NCI-H526 treated with DMSO at 0.1 percent for 48 hours (cell line): ENCODE results near the gene DPF3.

ENCODE experiments used
- DNase-seq: peaks from one replicate; lab custom pipeline; 2025; lab: John Stamatoyannopoulos, UW

Gene DPF3

DNA sequence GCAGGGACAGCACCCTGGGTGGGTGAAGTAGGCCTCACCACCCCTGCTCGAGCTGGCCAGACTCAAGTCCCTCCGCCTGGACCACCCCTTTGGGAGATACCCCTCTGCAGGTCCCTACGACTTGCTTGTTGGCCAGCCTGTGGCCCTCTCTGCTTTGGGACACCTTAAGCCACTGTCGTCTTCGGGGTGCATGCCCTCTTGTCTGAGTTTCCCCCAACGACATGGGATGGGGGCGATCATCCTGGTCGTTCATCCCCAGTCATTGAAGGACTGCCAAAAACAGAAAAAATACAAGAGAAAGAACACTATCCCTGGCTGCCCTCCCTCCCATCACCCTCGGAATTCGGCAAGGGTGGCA, 151.1 kb downstream of the DPF3 start:
- DNase-seq: no peak

DNA sequence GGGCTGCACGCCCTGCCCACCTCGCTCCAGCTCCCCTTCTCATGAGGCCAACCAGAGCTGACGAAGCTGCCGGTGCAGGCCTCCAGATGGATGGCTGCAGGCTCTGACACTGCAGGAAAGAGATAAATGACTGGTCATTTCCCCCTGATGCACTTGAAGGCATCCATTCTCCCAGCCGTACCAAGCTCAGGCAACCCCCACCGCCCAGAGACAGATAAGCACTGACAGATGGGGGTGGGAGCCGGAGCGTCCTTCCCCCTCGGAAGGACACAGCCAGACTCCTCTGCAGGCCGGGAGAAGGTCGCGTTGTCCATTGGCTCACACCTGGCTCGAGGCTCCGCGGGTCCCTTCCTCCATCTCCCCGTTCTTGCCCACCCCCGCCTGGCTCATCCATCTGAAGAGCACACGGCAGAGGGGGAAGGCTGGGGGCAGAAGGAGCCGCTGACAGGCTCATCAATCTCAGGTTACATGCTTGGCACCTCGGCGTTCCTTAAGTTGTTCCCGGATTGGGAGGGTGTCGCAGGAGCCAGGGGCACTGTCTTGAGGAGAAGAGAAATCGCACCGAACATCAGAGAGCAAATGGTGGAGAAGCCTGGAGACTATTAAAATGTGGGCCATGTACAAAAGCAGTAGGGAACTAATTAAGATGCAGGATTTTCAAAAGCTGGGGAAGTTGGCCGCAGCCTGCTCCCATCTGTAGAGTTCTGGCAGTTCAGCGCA, 151.6 kb downstream of the DPF3 start:
- DNase-seq: no peak

DNA sequence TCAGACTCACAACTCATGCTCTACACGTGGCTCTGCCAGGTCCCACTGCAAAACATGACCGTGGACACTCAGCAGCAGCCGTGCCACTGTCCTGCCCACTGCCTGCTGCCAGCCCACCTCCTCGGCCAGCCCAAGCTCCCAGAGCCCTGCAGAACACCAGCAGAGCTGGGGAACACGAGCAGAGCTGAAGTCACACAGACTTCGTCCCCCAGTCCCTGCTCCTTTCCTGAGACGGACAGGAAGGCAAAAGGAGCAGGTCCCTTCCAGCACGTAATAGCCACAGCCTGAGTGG, 152.1 kb downstream of the DPF3 start:
- no peak for DNase-seq

GRCh38 chr14:72740966-72741825, 152.7 kb downstream of the DPF3 start:
- no peak for DNase-seq

DNA sequence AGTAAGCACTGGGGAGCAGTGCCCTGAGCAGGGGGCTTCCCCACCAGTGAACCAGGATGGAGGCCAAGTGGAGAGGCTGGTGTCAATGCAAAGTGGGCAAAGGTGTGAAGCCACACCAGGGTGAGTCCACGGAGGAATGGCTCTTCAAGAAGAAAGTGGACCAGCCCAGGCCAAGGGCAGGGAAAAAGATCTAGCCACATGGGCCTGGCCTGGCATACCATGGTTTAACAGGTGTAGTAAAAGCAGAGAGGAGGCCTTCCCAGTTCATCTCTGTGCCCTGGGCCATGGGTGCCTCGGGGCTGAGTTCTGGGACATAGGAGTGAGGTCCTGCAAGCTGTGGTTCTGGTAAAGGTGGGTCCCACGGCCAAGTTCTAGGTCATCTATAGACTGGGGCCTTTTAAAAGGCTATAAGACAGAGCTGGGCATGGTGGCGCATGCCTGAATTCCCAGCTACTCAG, 153.4 kb downstream of the DPF3 start:
- DNase-seq: no peak

DNA sequence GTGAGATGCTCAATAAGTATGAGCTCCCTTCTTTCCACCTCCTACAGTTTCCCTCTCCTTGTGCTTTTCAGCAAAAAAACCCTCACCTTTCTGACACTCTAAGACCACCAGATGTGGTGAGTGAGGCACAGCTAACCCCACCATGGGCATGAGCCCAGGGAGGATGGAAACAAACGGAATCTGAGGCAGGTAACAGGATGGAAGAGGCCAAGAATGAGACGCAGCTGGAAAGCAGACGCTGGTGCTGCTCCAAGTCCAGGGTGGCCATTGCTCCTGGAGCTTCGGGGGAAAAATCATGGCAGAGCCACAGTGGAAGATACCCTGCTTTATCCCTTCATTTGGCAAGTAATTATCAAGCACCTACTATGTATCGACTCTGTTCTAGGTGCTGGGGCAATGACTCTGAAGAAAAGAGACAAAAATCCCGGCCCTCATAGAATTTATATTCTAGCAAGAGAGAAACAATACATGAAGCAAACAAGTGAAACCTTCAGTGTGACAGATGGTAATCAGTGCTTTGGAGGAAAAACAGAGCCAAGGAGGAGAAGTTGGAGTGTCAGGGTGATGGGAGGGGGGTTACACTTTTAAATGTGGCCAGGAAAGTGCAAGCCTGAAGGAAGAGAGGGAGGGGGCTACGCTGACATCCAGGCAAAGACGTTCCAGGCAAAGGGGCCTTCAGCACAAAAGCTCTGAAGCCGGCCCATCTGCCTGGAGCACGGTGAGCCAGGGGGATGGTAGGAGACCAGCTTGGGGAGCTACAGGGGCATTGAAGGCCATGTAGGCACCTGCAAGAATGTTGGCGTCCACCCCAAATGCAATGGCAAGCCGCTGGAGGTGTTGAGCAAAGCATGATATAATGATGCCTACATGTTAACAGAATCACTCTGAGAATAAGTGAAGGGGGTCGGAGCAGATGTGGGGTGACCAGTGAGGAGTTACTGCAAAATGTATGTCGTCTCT, 154.2 kb downstream of the DPF3 start:
- no peak for DNase-seq

DNA sequence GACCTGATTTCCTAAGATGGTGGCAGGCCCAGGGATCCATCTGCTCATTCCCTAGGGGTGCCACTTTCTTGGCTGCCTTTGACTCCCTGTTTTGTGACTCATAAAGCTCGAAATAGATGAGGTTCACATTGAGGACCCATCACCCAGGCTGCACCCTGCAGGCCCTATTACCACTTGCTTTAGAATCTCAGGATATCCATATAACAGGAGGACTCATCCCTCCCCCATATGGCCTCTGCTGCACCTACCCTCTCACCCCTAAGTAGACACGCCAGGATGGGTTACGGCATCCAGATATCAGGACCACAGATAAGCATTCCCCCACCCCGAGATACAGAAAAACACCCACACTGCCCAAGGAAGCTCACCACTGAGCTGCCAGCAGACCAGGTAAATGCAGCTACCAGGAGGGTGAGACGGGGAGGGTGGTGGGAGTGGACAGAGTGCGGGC, 155.7 kb downstream of the DPF3 start:
- no peak for DNase-seq

DNA sequence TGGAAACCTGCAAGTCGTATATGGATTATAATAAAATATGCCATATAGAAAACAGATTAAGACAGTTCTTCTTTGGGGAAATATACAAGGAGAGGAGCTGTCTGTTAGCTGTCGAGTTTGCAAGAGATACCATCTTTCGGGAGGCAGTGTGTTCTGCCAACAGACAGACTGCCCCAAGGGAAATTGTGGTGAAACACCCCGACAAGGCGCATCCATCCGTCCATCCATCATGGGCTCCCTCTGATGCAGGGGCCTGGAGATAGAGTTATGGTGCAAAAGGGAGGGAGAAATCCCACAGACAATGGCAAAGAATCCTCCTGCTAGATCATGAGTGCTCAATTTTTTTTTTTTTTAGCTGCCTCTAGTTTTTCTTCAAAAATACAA, 156.3 kb downstream of the DPF3 start:
- no peak for DNase-seq

GRCh38 chr14:72736786-72737559, 156.9 kb downstream of the DPF3 start:
- no peak for DNase-seq

DNA sequence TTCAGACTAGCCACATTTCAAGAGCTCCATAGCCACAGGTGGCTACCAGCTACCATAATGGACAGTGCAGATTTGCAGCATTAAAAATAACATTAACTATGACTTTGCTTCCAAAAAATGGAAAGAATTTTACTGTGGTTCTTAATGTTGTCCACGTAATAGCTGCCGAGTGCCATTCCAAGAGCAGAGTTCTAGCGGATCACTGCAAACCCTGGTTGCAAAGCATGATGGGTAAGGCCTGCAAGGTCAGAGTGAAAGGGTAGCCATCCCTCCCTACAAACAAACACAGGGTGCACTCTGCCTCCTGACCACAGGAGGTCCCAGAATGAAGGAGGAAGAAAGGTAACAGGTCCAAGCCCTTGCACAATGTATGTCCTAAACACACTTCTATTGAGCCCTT, 157.6 kb downstream of the DPF3 start:
- DNase-seq: no peak

DNA sequence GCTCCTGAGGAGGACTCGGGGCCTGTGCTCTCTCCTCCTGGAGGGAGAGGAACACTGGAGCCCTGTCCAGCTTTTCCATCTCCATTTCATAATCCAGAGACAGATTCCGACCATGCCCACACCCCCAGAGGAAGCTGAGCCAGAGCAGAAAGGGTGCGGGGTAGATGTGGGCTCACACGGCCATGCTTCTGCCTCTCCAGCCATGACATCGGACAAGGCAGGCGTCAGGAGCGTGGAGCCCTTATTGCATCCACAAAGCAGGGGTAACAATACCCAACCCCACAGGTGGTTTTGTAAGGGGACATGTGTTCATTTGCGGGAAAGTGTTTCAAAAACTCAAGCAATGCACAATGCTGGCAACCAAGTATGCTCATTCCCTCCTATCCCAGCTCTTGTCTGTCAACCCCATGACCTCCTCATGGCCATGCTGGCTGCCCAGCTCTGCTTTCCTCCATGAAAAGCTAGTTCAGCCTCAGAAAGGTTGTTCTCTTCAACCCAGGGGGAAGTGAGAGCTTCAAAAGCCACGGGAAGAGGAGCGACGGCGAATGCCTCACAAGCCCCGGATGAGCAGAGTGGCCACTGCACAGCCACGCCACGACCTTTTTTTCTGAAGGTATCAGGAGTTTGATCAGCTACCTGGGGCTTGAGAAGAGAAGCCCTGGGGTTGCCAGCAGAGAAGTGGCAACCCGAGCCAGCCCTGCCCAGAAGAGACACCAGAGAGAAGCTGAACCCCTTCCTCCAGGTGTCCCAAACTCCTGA, 161.7 kb downstream of the DPF3 start:
- no peak for DNase-seq

GRCh38 chr14:72731252-72732020, 162.5 kb downstream of the DPF3 start:
- no peak for DNase-seq

- DNase-seq: no peak
Observed at GRCh38 chr14:72730468-72730867, 163.4 kb downstream of the DPF3 start.

DNA sequence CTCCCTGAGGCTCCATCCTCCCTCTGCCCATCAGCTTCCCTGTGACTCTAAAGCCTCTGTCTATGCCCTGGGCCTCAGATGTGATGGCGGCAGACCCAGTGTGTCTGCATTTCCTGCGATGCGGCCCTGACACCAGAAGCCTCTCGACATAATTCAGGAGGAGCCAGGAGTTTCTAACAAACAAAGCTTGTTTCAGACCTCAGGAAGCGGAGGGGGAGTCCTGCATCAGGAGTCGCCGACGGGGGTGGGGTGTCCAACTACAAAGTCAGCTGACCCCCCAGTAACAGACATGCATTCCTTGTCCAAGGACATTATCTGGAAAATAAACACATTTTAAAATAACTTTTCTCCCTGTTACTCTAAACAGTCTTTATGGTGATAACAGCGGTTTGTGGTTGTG, 167.5 kb downstream of the DPF3 start:
- DNase-seq: no peak

GRCh38 chr14:72723858-72724530, 169.9 kb downstream of the DPF3 start:
- no peak for DNase-seq

DNA sequence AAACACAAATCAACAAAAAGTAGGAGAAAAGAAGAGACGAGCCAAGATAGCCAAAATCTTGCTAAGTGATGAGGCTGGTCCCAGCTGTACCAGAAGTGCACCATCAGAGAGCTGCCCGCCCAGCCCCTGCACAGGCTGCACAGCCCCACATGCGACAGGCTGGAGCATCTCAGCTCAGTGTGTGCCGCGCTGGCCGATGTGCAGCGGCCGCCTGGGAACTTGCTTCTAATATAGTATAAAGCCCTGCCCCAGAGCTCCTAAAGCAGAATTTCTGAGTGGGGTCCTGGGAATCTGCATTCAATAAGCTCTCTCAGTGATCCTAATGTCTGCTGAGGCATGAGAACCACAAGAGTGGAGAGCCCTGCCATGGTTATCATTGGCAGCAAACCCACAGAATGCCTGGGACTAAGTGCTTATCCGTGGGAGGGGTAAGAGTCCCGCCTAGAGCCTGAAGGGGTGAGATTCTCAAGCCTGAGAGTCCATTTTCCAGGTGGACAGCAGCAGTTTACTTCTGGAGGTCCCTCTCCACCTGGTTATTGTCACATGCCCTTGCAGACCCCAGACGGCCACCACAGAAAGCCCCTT, 171.6 kb downstream of the DPF3 start:
- DNase-seq: no peak

GRCh38 chr14:72721083-72721482, 172.8 kb downstream of the DPF3 start:
- DNase-seq: no peak

DNA sequence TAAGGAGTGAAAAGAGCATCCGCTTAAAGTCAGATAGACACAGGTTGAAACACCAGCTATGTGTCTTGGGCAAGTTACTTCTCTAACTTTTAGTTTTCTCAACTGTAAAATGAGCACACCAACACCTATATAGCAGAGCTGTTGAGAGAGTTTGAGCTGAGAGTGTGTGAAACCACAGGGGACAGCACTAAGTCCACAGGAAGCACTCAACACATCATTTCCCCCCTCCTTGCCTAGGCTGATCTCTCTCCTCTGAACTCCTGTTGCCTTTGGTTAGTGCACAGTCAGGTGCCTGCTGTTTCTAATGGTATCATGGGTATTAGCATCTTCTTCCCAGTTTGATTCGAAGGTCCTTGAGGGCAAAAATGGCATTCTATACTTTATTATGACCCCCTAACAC, 176.7 kb downstream of the DPF3 start:
- no peak for DNase-seq

GRCh38 chr14:72716476-72716875, 177.4 kb downstream of the DPF3 start:
- no peak for DNase-seq
